Nephron progenitor cell (in vitro differentiated cells): ENCODE results near the gene BRICD5.
"Not testable (repeated sequence)": the region's sequence is repeated elsewhere in the genome, so short reads cannot be mapped to it uniquely, and the experiment has no call there.

Source experiments
- DNase-seq: peaks from one replicate; pipeline ENCODE4 v3.0.0; 2021
- H3K27ac Mint-ChIP-seq: 2 replicates; pipeline ENCODE4 v1.8.0; 2021; ENCODE audit warnings: mild to moderate bottlenecking, moderate library complexity, mixed read lengths
- H3K27me3 Mint-ChIP-seq: 2 replicates; pipeline ENCODE4 v1.8.0; 2021; ENCODE audit warnings: mild to moderate bottlenecking, low read depth, mixed read lengths; ENCODE audit not compliant: poor library complexity
- H3K36me3 Mint-ChIP-seq: 2 replicates; pipeline ENCODE4 v1.8.0; 2021; ENCODE audit warnings: low read depth, mixed read lengths
- H3K4me1 Mint-ChIP-seq: 2 replicates; pipeline ENCODE4 v1.8.0; 2021; ENCODE audit warnings: mixed read lengths
- H3K4me3 Mint-ChIP-seq: 2 replicates; pipeline ENCODE4 v1.8.0; 2021; ENCODE audit warnings: mild to moderate bottlenecking, moderate library complexity, mixed read lengths
- H3K9me3 Mint-ChIP-seq: 2 replicates; pipeline ENCODE4 v1.8.0; 2021; ENCODE audit warnings: mild to moderate bottlenecking, moderate library complexity, mixed read lengths
- TF ChIP-seq, protein P1 (sequence below): fragments of 200-600 bp; sonication (generic); IDR thresholded peaks from 2 replicates; pipeline ENCODE4 v1.5.0; 2021; ENCODE audit warnings: antibody characterized with exemption

BRICD5 gene

DNA sequence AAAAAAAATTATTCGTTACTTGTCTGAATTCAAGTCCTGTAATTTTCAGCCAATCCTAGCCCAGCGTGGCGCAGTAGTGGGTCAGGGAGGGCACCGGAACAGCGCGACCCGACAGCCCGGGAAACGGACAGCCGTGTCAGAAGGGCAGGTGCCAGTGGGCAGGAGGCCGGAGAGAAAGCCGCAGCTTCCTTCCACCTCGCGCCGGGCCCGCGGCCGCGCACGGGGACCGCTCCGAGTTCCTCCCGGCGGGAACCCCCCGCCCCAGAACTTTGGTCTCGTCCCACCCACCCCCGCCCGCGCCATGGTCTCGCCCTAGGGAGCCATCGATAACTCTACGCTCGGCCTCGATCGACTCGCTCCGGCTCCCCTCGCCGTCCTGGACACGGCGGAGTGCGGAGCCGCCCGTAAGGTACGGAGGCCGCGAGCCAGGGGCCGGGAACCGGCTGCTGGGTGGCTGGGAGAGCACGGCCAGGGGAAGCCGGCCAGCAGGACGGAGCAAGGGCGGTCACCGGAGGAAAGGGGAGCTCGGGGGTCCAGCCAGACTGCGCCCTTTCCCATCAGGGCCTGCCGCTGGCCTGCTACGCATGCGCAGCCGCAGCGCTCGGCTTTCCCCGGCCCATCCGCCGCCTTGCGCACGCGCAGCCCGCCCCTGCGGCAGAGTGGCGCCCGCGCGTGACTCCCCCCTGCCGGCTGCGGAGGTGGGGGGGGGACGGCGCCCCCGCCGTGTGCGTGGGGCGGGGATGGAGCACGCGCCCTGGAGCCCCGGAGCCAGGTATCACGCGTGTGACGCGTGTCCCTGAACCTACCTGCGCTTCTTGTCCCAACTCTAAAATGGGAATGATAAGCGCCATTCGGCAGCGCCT lies 5.3 kb downstream of the BRICD5 start, which contains the start of gene MLST8:
TSS of gene MLST8 (plus strand) at position 351 of the 863 bp plus-strand sequence. CDS start 632 bp downstream, outside the sequence.
- H3K27me3 Mint-ChIP-seq, result peaks cover 30% of the 10 kb centered on the region
- H3K4me1 Mint-ChIP-seq, result peaks cover 28% of the 10 kb centered on the region
- peaks cover 16% of the 10 kb centered on the region for H3K9me3 Mint-ChIP-seq
- H3K4me3 Mint-ChIP-seq, result peak within 1 kb of the TSS; percentile 84
- peak; percentile 88 for DNase-seq
- peaks cover 12% of the 10 kb centered on the region for H3K36me3 Mint-ChIP-seq
- TF ChIP-seq, protein P1, sequence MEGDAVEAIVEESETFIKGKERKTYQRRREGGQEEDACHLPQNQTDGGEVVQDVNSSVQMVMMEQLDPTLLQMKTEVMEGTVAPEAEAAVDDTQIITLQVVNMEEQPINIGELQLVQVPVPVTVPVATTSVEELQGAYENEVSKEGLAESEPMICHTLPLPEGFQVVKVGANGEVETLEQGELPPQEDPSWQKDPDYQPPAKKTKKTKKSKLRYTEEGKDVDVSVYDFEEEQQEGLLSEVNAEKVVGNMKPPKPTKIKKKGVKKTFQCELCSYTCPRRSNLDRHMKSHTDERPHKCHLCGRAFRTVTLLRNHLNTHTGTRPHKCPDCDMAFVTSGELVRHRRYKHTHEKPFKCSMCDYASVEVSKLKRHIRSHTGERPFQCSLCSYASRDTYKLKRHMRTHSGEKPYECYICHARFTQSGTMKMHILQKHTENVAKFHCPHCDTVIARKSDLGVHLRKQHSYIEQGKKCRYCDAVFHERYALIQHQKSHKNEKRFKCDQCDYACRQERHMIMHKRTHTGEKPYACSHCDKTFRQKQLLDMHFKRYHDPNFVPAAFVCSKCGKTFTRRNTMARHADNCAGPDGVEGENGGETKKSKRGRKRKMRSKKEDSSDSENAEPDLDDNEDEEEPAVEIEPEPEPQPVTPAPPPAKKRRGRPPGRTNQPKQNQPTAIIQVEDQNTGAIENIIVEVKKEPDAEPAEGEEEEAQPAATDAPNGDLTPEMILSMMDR, result no peak
- peak within 1 kb of the TSS; percentile 80 for H3K27ac Mint-ChIP-seq

GRCh38 chr16:2204416-2205103 lies 6.1 kb downstream of the BRICD5 start:
- Mint-ChIP-seq H3K27me3 (peaks cover 38% of the 10 kb centered on the region), H3K9me3 (peaks cover 18% of the 10 kb centered on the region), H3K36me3 (peaks cover 12% of the 10 kb centered on the region), H3K4me1 (peaks cover 25% of the 10 kb centered on the region), H3K4me3 (peak overlapping the region; percentile 78), H3K27ac (peak overlapping the region; percentile 10)
- no peak for DNase-seq
- TF ChIP-seq, protein P1, result no peak

- not testable (repeated sequence) for DNase-seq, H3K27ac Mint-ChIP-seq
- peaks cover 18% of the 10 kb centered on the region for H3K9me3 Mint-ChIP-seq
- H3K4me1 Mint-ChIP-seq, result peaks cover 25% of the 10 kb centered on the region
- peaks cover 12% of the 10 kb centered on the region for H3K36me3 Mint-ChIP-seq
- peak overlapping the region; percentile 78 for H3K4me3 Mint-ChIP-seq
- peaks cover 51% of the 10 kb centered on the region for H3K27me3 Mint-ChIP-seq
Measured at GRCh38 chr16:2203119-2203688, 7.5 kb downstream of the BRICD5 start.

DNA sequence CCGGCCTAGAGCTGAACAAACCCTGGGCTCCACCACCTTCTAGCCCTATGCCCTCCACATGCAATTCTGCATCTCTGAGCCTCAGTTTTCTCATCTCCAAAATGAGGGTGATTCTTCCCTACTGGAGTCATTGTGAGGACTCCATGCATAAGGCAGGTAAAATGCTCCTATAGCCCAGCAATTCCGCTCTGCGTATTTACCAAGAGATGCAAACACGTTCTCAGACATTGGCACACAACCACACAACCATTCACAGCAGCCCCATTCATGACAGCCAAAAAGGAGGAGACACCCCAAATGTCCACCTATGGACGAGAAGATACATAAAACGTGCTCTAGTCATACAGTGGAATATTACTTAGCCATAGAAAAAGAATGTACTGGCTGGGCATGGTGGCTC lies 10.3 kb downstream of the BRICD5 start:
- TF ChIP-seq, protein P1, result no peak
- peaks cover 65% of the 10 kb centered on the region for H3K27me3 Mint-ChIP-seq

DNA sequence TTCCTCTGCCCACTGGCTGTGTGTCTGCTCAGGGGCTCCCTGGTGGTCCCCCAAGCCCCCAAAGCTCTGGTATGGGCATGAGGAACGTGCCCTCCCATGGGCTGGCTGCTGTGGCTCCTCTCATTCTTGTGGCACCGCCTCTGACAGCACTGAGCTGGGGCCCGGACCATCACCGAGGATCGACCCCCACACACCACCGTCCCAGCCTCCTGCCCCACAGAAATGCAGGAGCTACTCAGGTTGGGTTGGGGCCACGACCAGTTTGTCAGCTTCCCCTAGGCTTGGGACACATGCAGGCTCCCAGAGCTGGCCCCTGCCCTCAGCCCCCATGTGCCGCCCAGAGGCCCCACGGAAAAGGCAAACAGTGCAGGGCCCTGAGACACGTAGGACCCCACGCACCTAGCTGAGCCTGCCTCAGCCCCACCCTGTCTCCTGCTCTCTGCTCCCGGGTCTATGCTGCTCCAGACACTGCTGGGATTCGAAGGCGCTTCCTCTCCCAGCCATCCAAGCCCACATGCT lies 11.0 kb downstream of the BRICD5 start:
- TF ChIP-seq, protein P1, result no peak
- no peak overlapping the region for H3K4me3 Mint-ChIP-seq
- peaks cover 11% of the 10 kb centered on the region for H3K4me1 Mint-ChIP-seq
- peaks cover 69% of the 10 kb centered on the region for H3K27me3 Mint-ChIP-seq
- no peaks in the 10 kb centered on the region for H3K36me3 Mint-ChIP-seq
- H3K27ac Mint-ChIP-seq, result no peak overlapping the region
- peaks cover 18% of the 10 kb centered on the region for H3K9me3 Mint-ChIP-seq
- no peak for DNase-seq

More for the DNA sequence above, 10.3 kb downstream of the BRICD5 start:
- Mint-ChIP-seq H3K4me1 (peaks cover 7% of the 10 kb centered on the region), H3K9me3 (peaks cover 18% of the 10 kb centered on the region), H3K36me3 (no peaks in the 10 kb centered on the region), H3K27ac (no peak overlapping the region), H3K4me3 (no peak overlapping the region)
- no peak for DNase-seq

- TF ChIP-seq, protein P1, result no peak
- Mint-ChIP-seq H3K4me3 (no peak overlapping the region), H3K9me3 (peaks cover 18% of the 10 kb centered on the region), H3K4me1 (peaks cover 11% of the 10 kb centered on the region), H3K27ac (no peak overlapping the region), H3K27me3 (peaks cover 70% of the 10 kb centered on the region), H3K36me3 (no peaks in the 10 kb centered on the region)
- DNase-seq, result no peak
Measured at GRCh38 chr16:2199095-2199494, 11.6 kb downstream of the BRICD5 start.
